ENCODE data around the gene ERAL1.

DNA sequence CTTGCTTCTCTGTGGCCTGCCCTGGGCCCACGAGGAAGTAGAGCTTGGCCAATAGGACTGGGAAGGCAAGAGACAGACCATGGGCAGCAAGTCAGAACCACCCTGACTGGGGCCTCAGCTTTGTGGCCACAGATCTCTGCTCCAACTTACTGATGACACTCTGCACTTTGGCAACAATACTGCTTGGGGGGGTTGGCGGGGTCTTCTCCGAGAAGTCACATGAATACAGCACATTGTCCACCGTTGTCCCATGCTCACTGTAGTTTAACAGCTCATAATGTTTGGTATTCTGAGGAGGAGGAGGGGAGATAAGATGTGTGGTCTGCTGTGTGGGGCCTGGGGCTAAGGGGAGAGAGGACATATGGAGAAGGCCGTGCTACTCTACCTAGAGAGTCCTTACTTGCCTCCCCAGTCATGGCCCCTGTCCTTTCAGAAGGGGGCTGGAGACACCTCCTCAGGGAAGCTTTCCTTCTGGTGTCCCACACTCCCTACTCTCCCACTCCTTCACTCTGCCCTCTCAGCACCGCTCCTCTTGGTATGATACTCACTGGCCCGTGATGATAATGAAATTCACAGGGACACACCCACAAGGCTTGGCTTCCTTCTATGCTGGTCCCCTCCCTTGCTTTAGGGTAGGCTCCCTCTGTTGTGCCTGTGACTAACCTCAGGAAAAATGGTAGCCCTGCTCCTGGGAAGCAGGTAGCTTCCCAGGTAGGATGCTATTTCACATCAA, 52.1 kb downstream of the ERAL1 start:
- TF ChIP-seq NFE2L2 (IDR thresholded peaks at IDR 0.05; ENCODE audit: low read length) (no peak), KDM1A (CRISPR knock-in tag; IDR thresholded peaks at IDR 0.05) (no peak), ZNF282 (IDR thresholded peaks at IDR 0.05; ENCODE audit: partially characterized antibody) (no peak), TAF1 (CRISPR knock-in tag; IDR thresholded peaks at IDR 0.05) (no peak), PAWR (CRISPR knock-in tag; IDR thresholded peaks at IDR 0.05; ENCODE audit: borderline replicate concordance) (no peak), ZNF703 (CRISPR knock-in tag; IDR thresholded peaks at IDR 0.05; ENCODE audit: borderline replicate concordance) (no peak), TRIM24 (CRISPR knock-in tag; IDR thresholded peaks at IDR 0.05) (no peak)
- TF ChIP-seq, protein P1, sequence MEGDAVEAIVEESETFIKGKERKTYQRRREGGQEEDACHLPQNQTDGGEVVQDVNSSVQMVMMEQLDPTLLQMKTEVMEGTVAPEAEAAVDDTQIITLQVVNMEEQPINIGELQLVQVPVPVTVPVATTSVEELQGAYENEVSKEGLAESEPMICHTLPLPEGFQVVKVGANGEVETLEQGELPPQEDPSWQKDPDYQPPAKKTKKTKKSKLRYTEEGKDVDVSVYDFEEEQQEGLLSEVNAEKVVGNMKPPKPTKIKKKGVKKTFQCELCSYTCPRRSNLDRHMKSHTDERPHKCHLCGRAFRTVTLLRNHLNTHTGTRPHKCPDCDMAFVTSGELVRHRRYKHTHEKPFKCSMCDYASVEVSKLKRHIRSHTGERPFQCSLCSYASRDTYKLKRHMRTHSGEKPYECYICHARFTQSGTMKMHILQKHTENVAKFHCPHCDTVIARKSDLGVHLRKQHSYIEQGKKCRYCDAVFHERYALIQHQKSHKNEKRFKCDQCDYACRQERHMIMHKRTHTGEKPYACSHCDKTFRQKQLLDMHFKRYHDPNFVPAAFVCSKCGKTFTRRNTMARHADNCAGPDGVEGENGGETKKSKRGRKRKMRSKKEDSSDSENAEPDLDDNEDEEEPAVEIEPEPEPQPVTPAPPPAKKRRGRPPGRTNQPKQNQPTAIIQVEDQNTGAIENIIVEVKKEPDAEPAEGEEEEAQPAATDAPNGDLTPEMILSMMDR (CRISPR knock-in tag; IDR thresholded peaks at IDR 0.05): no peak
- TF ChIP-seq, protein P2, sequence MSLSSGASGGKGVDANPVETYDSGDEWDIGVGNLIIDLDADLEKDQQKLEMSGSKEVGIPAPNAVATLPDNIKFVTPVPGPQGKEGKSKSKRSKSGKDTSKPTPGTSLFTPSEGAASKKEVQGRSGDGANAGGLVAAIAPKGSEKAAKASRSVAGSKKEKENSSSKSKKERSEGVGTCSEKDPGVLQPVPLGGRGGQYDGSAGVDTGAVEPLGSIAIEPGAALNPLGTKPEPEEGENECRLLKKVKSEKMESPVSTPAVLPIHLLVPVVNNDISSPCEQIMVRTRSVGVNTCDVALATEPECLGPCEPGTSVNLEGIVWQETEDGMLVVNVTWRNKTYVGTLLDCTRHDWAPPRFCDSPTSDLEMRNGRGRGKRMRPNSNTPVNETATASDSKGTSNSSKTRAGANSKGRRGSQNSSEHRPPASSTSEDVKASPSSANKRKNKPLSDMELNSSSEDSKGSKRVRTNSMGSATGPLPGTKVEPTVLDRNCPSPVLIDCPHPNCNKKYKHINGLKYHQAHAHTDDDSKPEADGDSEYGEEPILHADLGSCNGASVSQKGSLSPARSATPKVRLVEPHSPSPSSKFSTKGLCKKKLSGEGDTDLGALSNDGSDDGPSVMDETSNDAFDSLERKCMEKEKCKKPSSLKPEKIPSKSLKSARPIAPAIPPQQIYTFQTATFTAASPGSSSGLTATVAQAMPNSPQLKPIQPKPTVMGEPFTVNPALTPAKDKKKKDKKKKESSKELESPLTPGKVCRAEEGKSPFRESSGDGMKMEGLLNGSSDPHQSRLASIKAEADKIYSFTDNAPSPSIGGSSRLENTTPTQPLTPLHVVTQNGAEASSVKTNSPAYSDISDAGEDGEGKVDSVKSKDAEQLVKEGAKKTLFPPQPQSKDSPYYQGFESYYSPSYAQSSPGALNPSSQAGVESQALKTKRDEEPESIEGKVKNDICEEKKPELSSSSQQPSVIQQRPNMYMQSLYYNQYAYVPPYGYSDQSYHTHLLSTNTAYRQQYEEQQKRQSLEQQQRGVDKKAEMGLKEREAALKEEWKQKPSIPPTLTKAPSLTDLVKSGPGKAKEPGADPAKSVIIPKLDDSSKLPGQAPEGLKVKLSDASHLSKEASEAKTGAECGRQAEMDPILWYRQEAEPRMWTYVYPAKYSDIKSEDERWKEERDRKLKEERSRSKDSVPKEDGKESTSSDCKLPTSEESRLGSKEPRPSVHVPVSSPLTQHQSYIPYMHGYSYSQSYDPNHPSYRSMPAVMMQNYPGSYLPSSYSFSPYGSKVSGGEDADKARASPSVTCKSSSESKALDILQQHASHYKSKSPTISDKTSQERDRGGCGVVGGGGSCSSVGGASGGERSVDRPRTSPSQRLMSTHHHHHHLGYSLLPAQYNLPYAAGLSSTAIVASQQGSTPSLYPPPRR (CRISPR knock-in tag; IDR thresholded peaks at IDR 0.05; ENCODE audit: borderline replicate concordance): no peak

Measured in HepG2 (cell line).